ENCODE data around the gene CTSG.

The CTSG gene

GRCh38 chr14:24607635-24608514, 31.8 kb upstream of the CTSG start:
- Histone ChIP-seq H3K4me1 (no peaks in the 10 kb centered on the region), H3K9me3 (no peaks in the 10 kb centered on the region), H3K36me3 (no peaks in the 10 kb centered on the region), H3K27me3 (no peaks in the 10 kb centered on the region), H3K27ac (no peak overlapping the region), H3K4me3 (no peak overlapping the region)
- no peak for DNase-seq
- intact Hi-C loops (cut with DNase I; ENCODE audit: low total_unique reads): no loop called here
- TF ChIP-seq CTCF (IDR thresholded peaks at IDR 0.05): no peak

GRCh38 chr14:24607081-24607480, 31.0 kb upstream of the CTSG start:
- Histone ChIP-seq H3K9me3 (no peaks in the 10 kb centered on the region), H3K4me1 (no peaks in the 10 kb centered on the region), H3K27ac (no peak overlapping the region), H3K27me3 (no peaks in the 10 kb centered on the region), H3K36me3 (no peaks in the 10 kb centered on the region), H3K4me3 (no peak overlapping the region)
- intact Hi-C loops (cut with DNase I; ENCODE audit: low total_unique reads): no loop called here
- TF ChIP-seq CTCF (IDR thresholded peaks at IDR 0.05): no peak
- DNase-seq: no peak

GRCh38 chr14:24606297-24606696, 30.2 kb upstream of the CTSG start:
- DNase-seq: no peak
- no peaks in the 10 kb centered on the region for H3K27me3 ChIP-seq
- H3K36me3 ChIP-seq: no peaks in the 10 kb centered on the region
- TF ChIP-seq CTCF (IDR thresholded peaks at IDR 0.05): no peak
- no peaks in the 10 kb centered on the region for H3K4me1 ChIP-seq
- H3K27ac ChIP-seq: no peak overlapping the region
- H3K9me3 ChIP-seq: no peaks in the 10 kb centered on the region
- no peak overlapping the region for H3K4me3 ChIP-seq
- intact Hi-C loops (cut with DNase I; ENCODE audit: low total_unique reads): no loop called here

- Histone ChIP-seq H3K27me3 (no peaks in the 10 kb centered on the region), H3K9me3 (no peaks in the 10 kb centered on the region), H3K27ac (no peak overlapping the region), H3K4me1 (no peaks in the 10 kb centered on the region), H3K36me3 (no peaks in the 10 kb centered on the region), H3K4me3 (no peak overlapping the region)
- peak; percentile 6 to 29 for TF ChIP-seq CTCF (IDR thresholded peaks at IDR 0.05)
- DNase-seq: no peak
- intact Hi-C loops (cut with DNase I; ENCODE audit: low total_unique reads): no loop called here
These were observed 29.6 kb upstream of the CTSG start for GRCh38 chr14:24605435-24606190.

GRCh38 chr14:24597403-24597802, 21.4 kb upstream of the CTSG start:
- TF ChIP-seq CTCF (IDR thresholded peaks at IDR 0.05): no peak
- DNase-seq: no peak
- Histone ChIP-seq H3K4me3 (no peak overlapping the region), H3K36me3 (no peaks in the 10 kb centered on the region), H3K4me1 (no peaks in the 10 kb centered on the region), H3K9me3 (peaks cover 0 to 11% (median 0%) of the 10 kb centered on the region in 3 donors), H3K27me3 (no peaks in the 10 kb centered on the region), H3K27ac (no peak overlapping the region)
- intact Hi-C loops (cut with DNase I; ENCODE audit: low total_unique reads): no loop called here

Measured in tibial artery (tissue), 4 donors.